GM19395 (cell line): ENCODE measurements around the gene ACOD1.

ENCODE experiments used
- ATAC-seq: cut with Tn5 transposase; IDR thresholded peaks from one replicate; pipeline ENCODE4 v1.9.1; 2021; ENCODE audit warnings: mild to moderate bottlenecking, moderate library complexity; ENCODE audit not compliant: unreplicated experiment

ACOD1 gene

GRCh38 chr13:76983676-76984075 lies 35.4 kb downstream of the ACOD1 start:
- no peak for ATAC-seq

- peak; percentile 69 for ATAC-seq
Observed at GRCh38 chr13:76991432-76991795, 43.1 kb downstream of the ACOD1 start.

GRCh38 chr13:76991796-76992547 lies 43.7 kb downstream of the ACOD1 start, which contains the start of gene CLN5:
Gene CLN5, plus strand, starts transcription at chr13:76992081. Its CDS starts 18 bp downstream, at chr13:76992099.
- peak; percentile 94 for ATAC-seq

GRCh38 chr13:76992548-76993001 lies 44.3 kb downstream of the ACOD1 start:
- peak; percentile 16 for ATAC-seq

GRCh38 chr13:76993021-76993420 lies 44.7 kb downstream of the ACOD1 start:
- no peak for ATAC-seq

- no peak for ATAC-seq
Observed at GRCh38 chr13:76993473-76993872, 45.2 kb downstream of the ACOD1 start.

- no peak for ATAC-seq
Observed at GRCh38 chr13:76994281-76994680, 46.0 kb downstream of the ACOD1 start.

- no peak for ATAC-seq
Observed at GRCh38 chr13:77000475-77000874, 52.2 kb downstream of the ACOD1 start.

GRCh38 chr13:77001540-77001939 lies 53.2 kb downstream of the ACOD1 start:
- ATAC-seq, result no peak

- ATAC-seq, result no peak
Observed at GRCh38 chr13:77001963-77002587, 53.8 kb downstream of the ACOD1 start.

GRCh38 chr13:77002590-77003190 lies 54.4 kb downstream of the ACOD1 start:
- ATAC-seq, result no peak
